C1 segment of cervical spinal cord (tissue), 14 donors: ENCODE results near the gene CRIP2.

Experiments
- DNase-seq, 14 donors: peaks; one replicate each; lab custom pipeline; 2025; lab: John Stamatoyannopoulos, UW

Gene CRIP2

DNA sequence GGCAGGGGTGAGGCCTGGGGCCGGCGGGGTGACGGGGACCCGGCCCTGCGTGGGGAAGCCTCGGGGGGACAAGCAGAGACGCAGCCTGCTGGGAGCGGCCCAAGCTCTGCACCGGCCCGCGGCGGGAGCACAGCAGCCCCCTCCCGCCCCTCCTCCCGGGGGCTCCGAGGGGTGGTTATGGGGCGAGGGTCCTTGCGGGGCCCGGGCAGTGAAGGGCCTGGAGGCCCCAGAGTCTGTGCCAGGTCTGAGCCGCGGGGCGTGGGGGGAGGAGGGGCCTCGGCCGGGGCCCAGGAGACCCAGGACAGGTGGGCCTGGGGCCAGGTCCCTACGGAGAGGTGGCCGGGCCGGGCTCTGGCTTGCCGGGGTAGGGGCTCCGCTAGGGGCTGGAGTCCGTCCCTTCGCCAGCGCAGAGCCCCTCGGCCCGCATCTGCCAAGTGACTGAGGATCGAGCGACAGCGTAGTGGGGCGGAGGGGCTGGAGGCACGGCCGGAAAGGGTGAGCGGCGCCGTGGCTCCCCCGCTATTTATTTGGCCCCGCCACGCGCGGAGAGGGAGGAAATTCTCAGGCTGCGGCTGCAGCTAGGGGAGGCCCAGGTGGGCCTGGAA, 52.3 kb downstream of the CRIP2 start:
- peak in 1 of 14 donors; percentile 11 for DNase-seq

DNA sequence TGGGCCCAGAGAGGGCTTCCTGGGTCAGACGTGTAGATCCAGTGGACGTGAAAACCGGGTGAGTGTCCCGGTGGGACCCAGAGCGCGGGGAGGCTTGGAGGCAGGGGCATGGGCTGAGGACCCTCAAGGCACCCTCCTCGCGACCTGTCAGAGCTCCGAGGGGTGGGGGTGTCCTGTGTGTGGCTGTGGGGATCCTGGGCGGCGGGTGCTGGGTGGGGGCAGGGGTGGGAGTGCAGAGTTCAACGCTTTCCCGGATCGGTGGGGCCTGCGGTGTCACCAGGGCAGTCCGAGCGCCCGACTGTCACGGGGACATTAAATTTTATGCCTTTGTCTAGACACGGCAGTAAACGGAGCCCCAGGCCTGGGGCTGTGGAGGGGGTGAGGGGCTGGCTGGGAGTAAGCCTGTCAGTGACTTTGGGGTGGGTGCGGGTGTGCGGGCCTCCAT, 52.8 kb downstream of the CRIP2 start:
- DNase-seq, result no peak

DNA sequence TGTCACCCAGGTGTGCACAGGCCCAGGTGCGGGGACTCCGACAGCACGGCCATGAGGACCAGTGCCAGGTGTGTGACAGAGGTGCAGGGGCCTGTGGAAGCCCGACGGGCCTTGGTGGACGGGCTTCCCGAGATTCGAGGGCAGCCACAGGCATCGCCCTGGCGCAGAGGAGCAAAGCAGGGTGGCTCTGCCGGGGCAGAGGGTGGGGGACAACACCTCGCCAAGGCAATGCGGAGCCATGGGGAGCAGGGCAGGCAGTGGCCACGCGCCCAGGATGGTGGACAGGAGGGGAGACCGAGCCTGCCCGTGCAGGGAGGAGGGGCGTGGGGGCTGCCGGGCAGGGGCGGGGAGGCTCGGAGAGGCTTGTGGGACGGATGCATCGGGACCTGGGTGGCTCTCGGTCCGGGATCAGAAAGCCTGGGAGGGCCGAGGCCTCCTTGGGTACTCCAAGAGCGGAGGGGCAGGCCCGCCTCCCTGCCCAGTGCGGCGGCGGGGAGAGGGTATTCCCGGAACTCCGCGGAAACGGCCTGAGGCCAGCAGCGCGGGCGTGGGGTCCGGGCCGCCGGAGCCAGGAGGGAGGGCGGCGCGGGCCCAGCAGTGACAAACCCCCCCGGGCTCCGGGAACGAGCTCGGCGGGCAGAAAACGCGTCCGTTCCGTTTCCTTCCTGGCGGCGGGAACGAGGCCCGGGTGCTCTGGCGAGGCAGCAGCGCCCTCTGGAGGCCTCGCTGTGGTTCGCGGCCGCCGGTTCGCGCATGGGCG, 53.4 kb downstream of the CRIP2 start:
- DNase-seq, result peak in 13 of 14 donors; percentile 33 to 84 (median 64)

GRCh38 chr14:105528586-105529318, 54.1 kb downstream of the CRIP2 start:
- no peak for DNase-seq

- DNase-seq, result no peak
Measured at GRCh38 chr14:105529319-105529568, 54.6 kb downstream of the CRIP2 start.
